ENCODE measurements around the gene FAM20C. TPM values are rescaled to one million over a fixed set of nuclear protein-coding genes. Genes with fewer than 3 reads are reported as not detected.

The FAM20C gene
- total RNA-seq, 4 donors from 2014 or later, result 3.8 to 28.8 (median 16.4) TPM

DNA sequence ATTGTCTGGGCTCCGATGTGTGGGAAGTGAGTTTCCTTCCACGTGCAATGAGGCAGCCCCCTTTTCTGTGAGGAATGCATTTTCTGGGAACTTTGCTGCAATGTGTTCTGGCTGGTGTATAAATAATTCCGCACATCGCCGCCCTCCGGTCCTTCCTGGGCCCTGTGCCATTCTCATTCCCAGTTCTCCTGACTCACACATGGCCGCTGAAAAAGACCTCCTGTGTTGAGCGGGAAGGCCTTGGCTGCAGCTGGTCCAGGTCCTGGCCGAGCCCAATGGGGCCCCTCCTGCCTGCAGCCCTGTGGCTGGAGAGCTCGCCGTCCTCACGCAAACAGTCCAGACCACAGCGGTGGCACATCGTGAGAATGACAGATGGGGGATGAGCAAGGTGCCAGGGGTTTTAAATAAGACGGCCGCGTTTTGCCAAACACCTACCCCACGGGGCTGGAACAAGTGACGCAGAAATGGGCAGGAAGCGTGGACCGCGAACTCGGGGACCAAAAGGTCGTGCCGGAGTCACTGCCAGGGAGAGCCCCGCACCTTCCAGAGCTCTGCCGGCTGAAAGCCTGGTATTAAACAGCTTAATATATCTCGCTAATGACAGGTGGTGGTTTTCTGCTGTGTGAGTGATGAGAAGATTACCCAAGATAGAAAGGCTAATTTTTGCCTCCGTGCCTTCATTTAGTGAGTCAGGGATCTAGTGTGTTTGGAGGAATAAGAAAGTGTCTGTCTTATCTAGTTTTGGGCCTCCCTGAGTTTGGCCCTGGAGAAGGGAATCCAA lies 37.0 kb downstream of the FAM20C start:
- no peaks in the 10 kb centered on the region for H3K27me3 ChIP-seq
- peak overlapping the region; percentile 59 to 78 for H3K27ac ChIP-seq
- no peaks in the 10 kb centered on the region for H3K36me3 ChIP-seq
- no peak overlapping the region for H3K4me3 ChIP-seq
- DNase-seq, result peak; percentile 88 to 90
- peaks cover 0 to 17% of the 10 kb centered on the region in 2 donors for H3K4me1 ChIP-seq
- no peaks in the 10 kb centered on the region for H3K9me3 ChIP-seq
- intact Hi-C loops (cut with DNase I; ENCODE audit: low total_unique reads), result no loop called here
- TF ChIP-seq, protein P1, sequence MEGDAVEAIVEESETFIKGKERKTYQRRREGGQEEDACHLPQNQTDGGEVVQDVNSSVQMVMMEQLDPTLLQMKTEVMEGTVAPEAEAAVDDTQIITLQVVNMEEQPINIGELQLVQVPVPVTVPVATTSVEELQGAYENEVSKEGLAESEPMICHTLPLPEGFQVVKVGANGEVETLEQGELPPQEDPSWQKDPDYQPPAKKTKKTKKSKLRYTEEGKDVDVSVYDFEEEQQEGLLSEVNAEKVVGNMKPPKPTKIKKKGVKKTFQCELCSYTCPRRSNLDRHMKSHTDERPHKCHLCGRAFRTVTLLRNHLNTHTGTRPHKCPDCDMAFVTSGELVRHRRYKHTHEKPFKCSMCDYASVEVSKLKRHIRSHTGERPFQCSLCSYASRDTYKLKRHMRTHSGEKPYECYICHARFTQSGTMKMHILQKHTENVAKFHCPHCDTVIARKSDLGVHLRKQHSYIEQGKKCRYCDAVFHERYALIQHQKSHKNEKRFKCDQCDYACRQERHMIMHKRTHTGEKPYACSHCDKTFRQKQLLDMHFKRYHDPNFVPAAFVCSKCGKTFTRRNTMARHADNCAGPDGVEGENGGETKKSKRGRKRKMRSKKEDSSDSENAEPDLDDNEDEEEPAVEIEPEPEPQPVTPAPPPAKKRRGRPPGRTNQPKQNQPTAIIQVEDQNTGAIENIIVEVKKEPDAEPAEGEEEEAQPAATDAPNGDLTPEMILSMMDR (IDR thresholded peaks at IDR 0.05), result no peak
- TF ChIP-seq POLR2A (IDR thresholded peaks at IDR 0.05), result no peak

DNA sequence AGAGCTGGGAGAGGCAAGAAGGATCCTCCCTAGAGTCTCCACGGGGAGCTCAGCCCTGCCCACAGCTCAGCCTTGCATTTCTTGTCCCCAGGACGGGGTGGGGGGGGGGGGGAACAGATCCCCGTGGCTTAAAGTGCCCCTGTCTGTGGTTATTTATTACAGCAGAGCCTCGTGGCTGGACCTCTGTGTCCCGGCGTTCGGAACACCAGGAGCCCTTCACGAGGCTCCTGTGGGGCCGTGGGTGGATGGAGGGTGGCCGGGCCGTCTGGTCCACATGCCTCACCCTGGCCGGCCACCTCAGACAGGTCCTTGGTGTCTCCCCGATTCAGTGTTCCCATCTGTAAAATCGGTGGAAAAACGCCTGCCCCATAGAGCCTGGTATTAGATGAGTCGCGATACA lies 37.9 kb downstream of the FAM20C start:
- Histone ChIP-seq H3K4me3 (no peak overlapping the region), H3K27ac (peak overlapping the region in 1 of 2 donors; percentile 78), H3K4me1 (peaks cover 0 to 17% of the 10 kb centered on the region in 2 donors), H3K27me3 (no peaks in the 10 kb centered on the region), H3K9me3 (no peaks in the 10 kb centered on the region), H3K36me3 (no peaks in the 10 kb centered on the region)
- intact Hi-C loops (cut with DNase I; ENCODE audit: low total_unique reads), result no loop called here
- no peak for TF ChIP-seq POLR2A (IDR thresholded peaks at IDR 0.05)
- TF ChIP-seq, protein P1 (IDR thresholded peaks at IDR 0.05), result no peak
- no peak for DNase-seq

DNA sequence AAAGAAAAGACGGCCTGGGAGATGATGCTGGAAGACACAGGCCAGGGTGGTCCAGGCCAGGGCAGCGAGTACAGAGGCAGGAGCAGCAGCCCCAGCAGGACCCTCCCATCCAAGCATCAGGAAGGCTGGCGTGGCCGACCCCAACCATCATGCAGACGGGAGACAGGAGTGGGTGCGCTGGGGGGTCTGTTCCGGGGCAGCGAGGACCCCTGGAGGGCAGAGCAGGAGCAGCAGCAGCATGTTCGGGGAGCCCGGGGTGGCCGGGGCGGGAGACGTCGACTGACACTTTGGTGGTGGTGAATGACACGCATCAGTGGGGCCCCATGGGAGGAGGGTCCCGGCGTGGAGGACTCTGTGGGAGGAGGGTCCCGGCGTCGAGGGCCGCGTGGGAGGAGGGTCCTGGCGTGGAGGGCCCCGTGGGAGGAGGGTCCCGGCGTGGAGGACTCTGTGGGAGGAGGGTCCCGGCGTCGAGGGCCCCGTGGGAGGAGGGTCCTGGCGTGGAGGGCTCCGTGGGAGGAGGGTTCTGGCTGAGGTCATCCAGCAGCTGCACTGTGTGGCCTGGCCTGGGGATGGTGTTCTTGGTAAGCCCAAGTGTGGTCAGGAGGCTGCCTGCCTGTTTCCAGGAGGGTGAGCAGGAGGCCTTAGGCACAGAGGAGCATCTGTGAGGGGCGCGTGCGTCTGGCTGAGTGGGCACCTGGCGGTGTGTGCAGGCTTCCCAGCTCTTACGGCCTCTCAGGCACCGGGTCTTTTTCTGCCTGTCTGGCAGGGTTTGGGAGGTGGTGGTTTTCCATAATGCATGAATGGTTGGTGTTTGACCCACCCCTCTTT lies 38.9 kb downstream of the FAM20C start:
- no peak for DNase-seq
- Histone ChIP-seq H3K4me3 (no peak overlapping the region), H3K36me3 (no peaks in the 10 kb centered on the region), H3K9me3 (no peaks in the 10 kb centered on the region), H3K4me1 (peaks cover 0 to 17% of the 10 kb centered on the region in 2 donors), H3K27ac (no peak overlapping the region), H3K27me3 (no peaks in the 10 kb centered on the region)
- intact Hi-C loops (cut with DNase I; ENCODE audit: low total_unique reads), result no loop called here
- TF ChIP-seq POLR2A (IDR thresholded peaks at IDR 0.05), result no peak
- TF ChIP-seq, protein P1 (IDR thresholded peaks at IDR 0.05), result peak; percentile 9 to 28 (median 14)

DNA sequence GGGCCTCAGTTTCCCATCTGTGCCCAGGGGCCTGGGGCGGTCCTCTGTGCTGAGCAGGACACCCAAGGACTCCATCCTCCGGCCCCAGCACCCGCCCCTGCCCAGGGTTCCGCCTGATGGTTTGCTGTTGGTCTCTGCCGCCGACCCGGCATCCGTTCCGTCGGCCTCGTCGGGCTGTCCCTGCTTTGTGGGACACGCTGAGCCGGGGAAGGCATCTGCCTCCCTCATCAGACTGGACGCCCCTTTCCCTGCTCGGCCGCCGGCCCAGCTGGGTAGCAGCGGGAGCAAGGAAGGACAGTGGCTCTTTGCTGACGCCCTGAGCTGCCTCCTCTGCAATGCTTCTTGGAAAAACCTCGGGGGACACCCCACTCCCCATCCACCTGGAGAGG lies 39.5 kb downstream of the FAM20C start:
- no peak for TF ChIP-seq POLR2A (IDR thresholded peaks at IDR 0.05)
- TF ChIP-seq, protein P1 (IDR thresholded peaks at IDR 0.05), result no peak
- Histone ChIP-seq H3K36me3 (no peaks in the 10 kb centered on the region), H3K4me3 (no peak overlapping the region), H3K27ac (no peak overlapping the region), H3K4me1 (peaks cover 0 to 17% of the 10 kb centered on the region in 2 donors), H3K9me3 (no peaks in the 10 kb centered on the region), H3K27me3 (no peaks in the 10 kb centered on the region)
- DNase-seq, result no peak
- intact Hi-C loops (cut with DNase I; ENCODE audit: low total_unique reads), result no loop called here
